ENCODE data around the gene SIGLEC7.
"Not testable (repeated sequence)": the region's sequence is repeated elsewhere in the genome, so short reads cannot be mapped to it uniquely, and the experiment has no call there.

Gene SIGLEC7

GRCh38 chr19:51139299-51140014 is 2.6 kb upstream of the SIGLEC7 start:
- DNase-seq = no peak

GRCh38 chr19:51140441-51140840 is 1.7 kb upstream of the SIGLEC7 start:
- DNase-seq = no peak

GRCh38 chr19:51141181-51141580 is 920 bp upstream of the SIGLEC7 start:
- DNase-seq = no peak

- not testable (repeated sequence) for DNase-seq
Observed at GRCh38 chr19:51142809-51143475, 841 bp downstream of the SIGLEC7 start.

- no peak for DNase-seq
Observed at GRCh38 chr19:51143486-51143885, 1.4 kb downstream of the SIGLEC7 start.

- DNase-seq = no peak
Observed at GRCh38 chr19:51144482-51145045, 2.5 kb downstream of the SIGLEC7 start.

GRCh38 chr19:51145916-51146493 is 3.9 kb downstream of the SIGLEC7 start:
- DNase-seq = no peak

GRCh38 chr19:51146751-51147150 is 4.7 kb downstream of the SIGLEC7 start:
- no peak for DNase-seq

- no peak for DNase-seq
Observed at GRCh38 chr19:51147663-51148062, 5.6 kb downstream of the SIGLEC7 start.

- no peak for DNase-seq
Observed at GRCh38 chr19:51148580-51148979, 6.5 kb downstream of the SIGLEC7 start.

- DNase-seq = no peak
Observed at GRCh38 chr19:51150627-51151026, 8.5 kb downstream of the SIGLEC7 start.

- DNase-seq = no peak
Observed at GRCh38 chr19:51156710-51157109, 14.6 kb downstream of the SIGLEC7 start.

GRCh38 chr19:51157265-51157664 is 15.2 kb downstream of the SIGLEC7 start:
- no peak for DNase-seq

- no peak for DNase-seq
Observed at GRCh38 chr19:51158474-51159129, 16.5 kb downstream of the SIGLEC7 start.

- no peak for DNase-seq
Observed at GRCh38 chr19:51159656-51160055, 17.6 kb downstream of the SIGLEC7 start.

- DNase-seq = no peak
Observed at GRCh38 chr19:51161266-51161665, 19.2 kb downstream of the SIGLEC7 start.

- DNase-seq = no peak
Observed at GRCh38 chr19:51161867-51162496, 19.9 kb downstream of the SIGLEC7 start.

- no peak for DNase-seq
Observed at GRCh38 chr19:51163257-51163656, 21.2 kb downstream of the SIGLEC7 start.

GRCh38 chr19:51164215-51164614 is 22.1 kb downstream of the SIGLEC7 start:
- DNase-seq = no peak

GRCh38 chr19:51166846-51167490 is 24.9 kb downstream of the SIGLEC7 start:
- DNase-seq = no peak

- peak; percentile 19 for DNase-seq
Observed at GRCh38 chr19:51168564-51169282, 26.6 kb downstream of the SIGLEC7 start.

Measured in right kidney (tissue), 1 donor.